Measurements from ENCODE around the gene PRPF6.

DNA sequence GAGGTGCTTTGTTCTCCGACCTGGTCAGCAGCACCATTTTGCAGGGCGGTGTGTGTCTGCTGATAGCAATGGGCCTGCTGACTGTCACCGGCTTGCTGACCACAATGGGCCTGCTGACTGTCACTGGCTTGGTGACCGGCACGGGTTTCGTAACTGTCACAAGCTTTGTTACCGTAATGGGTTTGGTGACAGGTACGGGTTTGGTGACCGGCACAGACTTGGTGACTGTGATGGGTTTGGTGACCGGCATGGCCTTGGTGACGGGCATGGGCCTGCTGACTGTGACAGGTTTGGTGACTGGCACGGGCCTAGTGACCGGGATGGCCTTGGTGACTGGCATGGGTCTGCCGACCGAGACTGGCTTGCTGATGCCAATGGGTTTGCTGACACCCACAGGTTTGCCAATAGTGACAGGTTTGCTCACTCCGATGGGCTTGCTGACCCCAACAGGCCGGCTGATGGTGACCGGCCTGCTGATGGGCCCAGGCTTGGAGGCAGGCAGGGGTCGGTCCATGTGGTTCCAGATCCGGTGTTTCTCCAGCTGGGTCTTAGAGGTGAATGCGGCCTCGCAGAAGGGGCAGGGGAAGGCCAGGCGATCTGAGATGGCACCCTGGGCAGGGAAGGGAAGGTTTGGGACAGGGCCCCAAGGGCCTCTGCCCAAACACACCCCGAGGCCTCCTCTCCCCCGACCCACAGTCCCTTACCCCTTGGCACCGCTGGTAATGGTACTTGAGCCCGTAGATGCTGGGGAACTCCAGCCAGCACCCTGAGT, 14.6 kb upstream of the PRPF6 start:
- TF ChIP-seq EP300 (IDR thresholded peaks at IDR 0.05) = no peak
- TF ChIP-seq, protein P1, sequence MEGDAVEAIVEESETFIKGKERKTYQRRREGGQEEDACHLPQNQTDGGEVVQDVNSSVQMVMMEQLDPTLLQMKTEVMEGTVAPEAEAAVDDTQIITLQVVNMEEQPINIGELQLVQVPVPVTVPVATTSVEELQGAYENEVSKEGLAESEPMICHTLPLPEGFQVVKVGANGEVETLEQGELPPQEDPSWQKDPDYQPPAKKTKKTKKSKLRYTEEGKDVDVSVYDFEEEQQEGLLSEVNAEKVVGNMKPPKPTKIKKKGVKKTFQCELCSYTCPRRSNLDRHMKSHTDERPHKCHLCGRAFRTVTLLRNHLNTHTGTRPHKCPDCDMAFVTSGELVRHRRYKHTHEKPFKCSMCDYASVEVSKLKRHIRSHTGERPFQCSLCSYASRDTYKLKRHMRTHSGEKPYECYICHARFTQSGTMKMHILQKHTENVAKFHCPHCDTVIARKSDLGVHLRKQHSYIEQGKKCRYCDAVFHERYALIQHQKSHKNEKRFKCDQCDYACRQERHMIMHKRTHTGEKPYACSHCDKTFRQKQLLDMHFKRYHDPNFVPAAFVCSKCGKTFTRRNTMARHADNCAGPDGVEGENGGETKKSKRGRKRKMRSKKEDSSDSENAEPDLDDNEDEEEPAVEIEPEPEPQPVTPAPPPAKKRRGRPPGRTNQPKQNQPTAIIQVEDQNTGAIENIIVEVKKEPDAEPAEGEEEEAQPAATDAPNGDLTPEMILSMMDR (IDR thresholded peaks at IDR 0.05) = no peak

Measured in suprapubic skin (tissue), 3 donors.